WTC11 (cell line): ENCODE results near the gene TUBGCP3. TPM values are rescaled to one million over a fixed set of nuclear protein-coding genes. Genes with fewer than 3 reads are reported as not detected.

Experiments used
- ATAC-seq: fragments of 200-7000 bp; cut with Tn5 transposase; 2 replicates; pipeline ENCODE4 v1.10.0; 2021; ENCODE audit warnings: mild to moderate bottlenecking, moderate library complexity
- CTCF ChIA-PET: fragments of 300-600 bp; sonication (Branson Sonifier 250); formaldehyde crosslinking; loops from one replicate; lab custom pipeline; 2021; ENCODE audit warnings: antibody characterized with exemption; lab: Charles Lee
- POLR2A ChIA-PET: fragments of 350-600 bp; sonication (Branson Sonifier 250); formaldehyde crosslinking; loops from one replicate; lab custom pipeline; 2021; ENCODE audit warnings: antibody characterized with exemption; lab: Charles Lee
- DNase-seq: peaks from one replicate; pipeline ENCODE4 v3.0.0; 2021; ENCODE audit warnings: low spot score
- H3K27ac Mint-ChIP-seq: 2 replicates; pipeline ENCODE4 v1.8.0; 2021; ENCODE audit warnings: mixed read lengths
- H3K27me3 Mint-ChIP-seq: 2 replicates; pipeline ENCODE4 v1.8.0; 2021; ENCODE audit warnings: low read depth, mild to moderate bottlenecking, moderate library complexity, mixed read lengths
- H3K36me3 Mint-ChIP-seq: 2 replicates; pipeline ENCODE4 v1.8.0; 2021; ENCODE audit warnings: mixed read lengths
- H3K4me1 Mint-ChIP-seq: 2 replicates; pipeline ENCODE4 v1.8.0; 2022; ENCODE audit warnings: mixed read lengths
- H3K4me3 Mint-ChIP-seq: 2 replicates; pipeline ENCODE4 v1.8.0; 2021; ENCODE audit warnings: mild to moderate bottlenecking, moderate library complexity, mixed read lengths
- H3K9me3 Mint-ChIP-seq: 2 replicates; pipeline ENCODE4 v1.8.0; 2021; ENCODE audit warnings: mixed read lengths
- AFF4 ChIP-seq: sonication (generic); formaldehyde crosslinking; IDR thresholded peaks from 2 replicates; pipeline ENCODE4 v1.8.1; 2023; ENCODE audit warnings: mild to moderate bottlenecking, missing genetic modification reagents, borderline replicate concordance
- AR ChIP-seq: fragments of 250-450 bp; sonication (Bioruptor Pico); IDR thresholded peaks from 2 replicates; pipeline ENCODE4 v1.9.0; 2021; ENCODE audit warnings: mild to moderate bottlenecking
- ATF6 ChIP-seq: sonication (generic); formaldehyde crosslinking; IDR thresholded peaks from 2 replicates; pipeline ENCODE4 v1.8.1; 2023; ENCODE audit warnings: mild to moderate bottlenecking, missing genetic modification reagents
- ELF4 ChIP-seq: sonication (generic); formaldehyde crosslinking; IDR thresholded peaks from 2 replicates; pipeline ENCODE4 v1.8.1; 2022; ENCODE audit warnings: low read depth, mild to moderate bottlenecking, moderate library complexity, missing genetic modification reagents
- MXD4 ChIP-seq: fragments of 250-450 bp; sonication (Bioruptor Pico); IDR thresholded peaks from 2 replicates; pipeline ENCODE4 v1.8.0; 2021; ENCODE audit warnings: mild to moderate bottlenecking, moderate library complexity, borderline replicate concordance
- OVOL2 ChIP-seq: fragments of 250-450 bp; sonication (Bioruptor Pico); IDR thresholded peaks from 2 replicates; pipeline ENCODE4 v1.9.0; 2021; ENCODE audit warnings: mild to moderate bottlenecking, borderline replicate concordance
- PRRX2 ChIP-seq: fragments of 250-450 bp; sonication (Bioruptor Pico); IDR thresholded peaks from 2 replicates; pipeline ENCODE4 v1.8.0; 2021; ENCODE audit warnings: mild to moderate bottlenecking
- RORB ChIP-seq: fragments of 250-450 bp; sonication (Bioruptor Pico); IDR thresholded peaks from 2 replicates; pipeline ENCODE4 v1.9.0; 2021; ENCODE audit warnings: mild to moderate bottlenecking
- SMAD4 ChIP-seq: sonication (generic); formaldehyde crosslinking; IDR thresholded peaks from 2 replicates; pipeline ENCODE4 v1.8.0; 2022; ENCODE audit warnings: mild to moderate bottlenecking, missing genetic modification reagents
- SOX15 ChIP-seq: fragments of 250-450 bp; sonication (Bioruptor Pico); IDR thresholded peaks from 2 replicates; pipeline ENCODE4 v1.9.0; 2021; ENCODE audit warnings: mild to moderate bottlenecking
- STAT6 ChIP-seq: sonication (generic); formaldehyde crosslinking; conservative IDR thresholded peaks from 2 replicates; pipeline ENCODE4 v1.8.1; 2023; ENCODE audit warnings: mild to moderate bottlenecking, low read depth, missing genetic modification reagents, moderate library complexity
- USF2 ChIP-seq: sonication (generic); formaldehyde crosslinking; IDR thresholded peaks from 2 replicates; pipeline ENCODE4 v1.8.1; 2023; ENCODE audit warnings: mild to moderate bottlenecking, missing genetic modification reagents, moderate library complexity
- ZBTB21 ChIP-seq: sonication (generic); formaldehyde crosslinking; IDR thresholded peaks from 2 replicates; pipeline ENCODE4 v1.8.1; 2023; ENCODE audit warnings: mild to moderate bottlenecking, missing genetic modification reagents, borderline replicate concordance
- ZNF232 ChIP-seq: sonication (generic); formaldehyde crosslinking; IDR thresholded peaks from 2 replicates; pipeline ENCODE4 v1.8.0; 2022; ENCODE audit warnings: mild to moderate bottlenecking, missing genetic modification reagents
- ZNF263 ChIP-seq: sonication (generic); formaldehyde crosslinking; IDR thresholded peaks from 2 replicates; pipeline ENCODE4 v1.8.1; 2022; ENCODE audit warnings: low read depth, mild to moderate bottlenecking, moderate library complexity, missing genetic modification reagents
- ZNF416 ChIP-seq: fragments of 250-450 bp; sonication (Bioruptor Pico); IDR thresholded peaks from 2 replicates; pipeline ENCODE4 v1.9.0; 2021; ENCODE audit warnings: mild to moderate bottlenecking, inconsistent platforms
- ZSCAN18 ChIP-seq: fragments of 250-450 bp; sonication (Bioruptor Pico); IDR thresholded peaks from 2 replicates; pipeline ENCODE4 v2.1.2; 2022; ENCODE audit warnings: mild to moderate bottlenecking, moderate library complexity
- total RNA-seq: library from RNA; stranded (reverse); gene quantifications from 3 replicates; pipeline ENCODE4 v1.2.3, GENCODE V29; 2021

Gene TUBGCP3
- total RNA-seq, 1 experiment from 2014 or later = 29.9 TPM

GRCh38 chr13:112582263-112582662 lies 5.7 kb downstream of the TUBGCP3 start (continued):
- TF ChIP-seq AFF4 (no peak), SMAD4 (CRISPR knock-in tag) (no peak), ZNF416 (CRISPR knock-in tag) (no peak), ZBTB21 (CRISPR knock-in tag) (no peak), USF2 (no peak), STAT6 (CRISPR knock-in tag) (no peak), MXD4 (CRISPR knock-in tag) (no peak), ZNF263 (no peak)
- TF ChIP-seq, all 79 proteins: peak for 0

GRCh38 chr13:112580912-112581311 lies 7.0 kb downstream of the TUBGCP3 start:
- ATAC-seq = no peak
- ChIA-PET CTCF (no interaction called here), POLR2A (no interaction called here)
- DNase-seq = no peak
- Mint-ChIP-seq H3K4me1 (peaks cover 23% of the 10 kb centered on the region), H3K9me3 (peaks cover 14% of the 10 kb centered on the region), H3K36me3 (peaks cover 16% of the 10 kb centered on the region), H3K27me3 (no peaks in the 10 kb centered on the region), H3K4me3 (no peak overlapping the region), H3K27ac (no peak overlapping the region)
- TF ChIP-seq ZSCAN18 (CRISPR knock-in tag) (no peak), PRRX2 (CRISPR knock-in tag) (no peak)

- ATAC-seq (no peak), DNase-seq (no peak)
- ChIA-PET CTCF (no interaction called here), POLR2A (no interaction called here)
- Mint-ChIP-seq H3K27ac (no peak overlapping the region), H3K27me3 (no peaks in the 10 kb centered on the region), H3K4me1 (peaks cover 30% of the 10 kb centered on the region), H3K4me3 (no peak overlapping the region), H3K36me3 (peaks cover 16% of the 10 kb centered on the region), H3K9me3 (peaks cover 14% of the 10 kb centered on the region)
- TF ChIP-seq RORB (CRISPR knock-in tag) (no peak), OVOL2 (CRISPR knock-in tag) (no peak), MXD4 (CRISPR knock-in tag) (no peak), AR (CRISPR knock-in tag) (no peak), ATF6 (CRISPR knock-in tag) (no peak), SOX15 (no peak), ZNF232 (CRISPR knock-in tag) (no peak), ELF4 (CRISPR knock-in tag) (no peak)
Observed at GRCh38 chr13:112580211-112580610, 7.7 kb downstream of the TUBGCP3 start.
